Activated CD4-positive, CD25-positive, alpha-beta regulatory T cell treated with anti-CD3 and anti-CD28 coated beads, Interleukin-2, amount 50 U/mL, for 72 hours (primary cell): Measurements from ENCODE around the gene ZNF184.

Source experiments
- DNase-seq: peaks from one replicate; pipeline ENCODE4 v3.0.0; 2021

ZNF184 gene

GRCh38 chr6:27415898-27416297 lies 57.0 kb downstream of the ZNF184 start:
- no peak for DNase-seq

- DNase-seq, result no peak
These were observed 57.9 kb downstream of the ZNF184 start for GRCh38 chr6:27414996-27415395.

- DNase-seq, result no peak
These were observed 58.6 kb downstream of the ZNF184 start for GRCh38 chr6:27414300-27414699.

- no peak for DNase-seq
These were observed 65.6 kb downstream of the ZNF184 start for GRCh38 chr6:27407153-27407814.

- DNase-seq, result no peak
These were observed 66.8 kb downstream of the ZNF184 start for GRCh38 chr6:27406085-27406484.

GRCh38 chr6:27400877-27401642 lies 71.8 kb downstream of the ZNF184 start:
- no peak for DNase-seq
